IPS-NIHi7 (cell line): Measurements from ENCODE around the gene ISCA1.

Source experiments
- DNase-seq: peaks from one replicate; pipeline ENCODE4 v3.0.0; 2012; ENCODE audit warnings: mixed read lengths; ENCODE audit errors: extremely low spot score

The ISCA1 gene

DNA sequence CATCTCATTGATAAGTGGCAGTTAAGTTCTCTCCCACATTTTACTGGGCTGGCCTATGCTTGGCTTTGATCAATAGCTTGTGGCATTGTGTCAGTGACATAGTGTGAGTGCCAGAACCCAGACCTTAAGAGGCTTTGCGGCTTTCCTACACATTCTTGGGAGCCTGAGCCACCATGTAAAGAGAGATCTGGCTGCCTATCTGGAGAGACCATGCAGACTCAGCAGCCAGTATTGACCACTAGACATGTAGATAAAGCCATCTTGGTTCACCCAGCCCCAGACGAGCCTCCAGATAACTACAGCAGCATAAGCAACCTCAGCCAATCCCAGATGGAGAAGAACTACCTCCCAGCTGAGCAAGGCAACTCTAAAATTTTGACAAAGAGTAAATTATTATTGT is 51.5 kb downstream of the ISCA1 start:
- no peak for DNase-seq

DNA sequence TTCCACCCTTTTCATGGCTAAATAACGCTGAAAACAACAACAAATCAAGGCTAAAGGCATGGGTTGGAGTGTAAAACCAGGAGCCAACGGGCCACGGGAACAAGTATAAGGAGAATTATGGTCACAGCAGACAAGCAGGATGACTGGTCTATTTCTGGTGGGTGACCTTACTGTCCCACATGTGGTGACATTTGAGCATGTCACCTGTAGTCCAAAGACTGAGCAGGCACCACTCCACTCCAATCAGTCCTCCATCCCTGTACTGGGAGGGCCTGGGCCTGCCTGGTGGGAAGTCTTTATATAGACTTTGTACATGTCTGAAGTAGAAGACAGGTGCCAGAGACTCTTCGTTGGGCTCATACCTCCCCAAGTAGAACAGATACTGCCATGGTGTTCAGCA is 59.7 kb downstream of the ISCA1 start:
- no peak for DNase-seq

DNA sequence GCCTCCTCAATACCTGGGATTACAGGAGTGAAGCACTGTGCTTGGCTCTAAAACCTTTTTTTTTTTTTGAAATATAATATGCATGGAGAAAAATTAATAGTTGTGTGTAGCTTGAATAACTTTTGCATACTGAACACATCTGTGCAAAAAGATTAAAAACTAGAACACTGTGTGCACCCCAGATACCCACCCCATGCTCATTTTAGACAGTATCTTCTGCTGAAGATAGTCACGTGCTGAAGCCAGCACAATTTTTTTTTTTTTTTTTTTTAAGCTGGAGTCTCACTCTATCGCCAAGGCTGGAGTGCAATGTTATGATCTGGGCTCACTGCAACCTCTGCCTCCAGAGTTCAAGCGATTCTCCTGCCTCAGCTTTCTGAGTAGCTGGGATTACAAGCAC is 62.7 kb downstream of the ISCA1 start:
- DNase-seq = no peak

DNA sequence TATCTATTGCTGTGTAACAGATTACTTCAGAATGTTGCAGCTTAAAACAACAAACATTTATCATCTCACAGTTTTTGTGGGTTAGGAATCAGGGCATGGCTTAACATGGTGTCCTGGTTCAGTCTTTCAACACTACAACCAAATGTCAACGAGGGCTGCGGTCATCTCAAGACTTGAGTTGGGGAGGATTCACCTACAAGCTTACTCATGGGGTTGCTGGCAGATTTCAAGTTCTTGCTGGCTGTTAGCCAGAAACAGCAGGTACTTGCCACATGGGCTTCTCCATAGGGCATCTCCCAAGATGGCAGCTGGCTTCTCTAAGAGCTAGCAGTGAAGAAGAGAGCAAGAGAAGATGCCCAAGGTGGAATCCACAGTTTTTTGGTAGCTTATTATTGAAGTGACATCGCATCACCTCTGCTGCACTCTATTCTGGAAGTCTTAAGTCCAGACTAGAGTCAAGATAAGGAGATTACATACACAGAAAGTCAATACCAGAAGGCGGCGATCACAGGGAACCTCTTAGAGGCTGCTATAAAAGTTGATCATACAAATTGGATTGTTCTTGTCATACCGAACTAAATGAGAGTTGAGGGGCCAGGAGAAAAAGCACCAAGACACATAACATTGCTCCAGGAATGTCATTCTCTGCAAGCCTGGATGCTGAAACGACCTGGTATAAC is 65.1 kb downstream of the ISCA1 start:
- no peak for DNase-seq
